Mesendoderm (in vitro differentiated cells): ENCODE data around the gene PANK2. TPM values are rescaled to one million over a fixed set of nuclear protein-coding genes. Genes with fewer than 3 reads are reported as not detected.
"Not testable (repeated sequence)": the region's sequence is repeated elsewhere in the genome, so short reads cannot be mapped to it uniquely, and the experiment has no call there.

Experiments used
- DNase-seq: peaks from one replicate; pipeline ENCODE4 v3.0.0; 2013
- H2AK5ac ChIP-seq: 2 replicates; pipeline ENCODE4 v1.6.1; 2013; ENCODE audit warnings: low read length, inconsistent platforms
- H2BK120ac ChIP-seq: 2 replicates; pipeline ENCODE4 v1.6.1; 2013; ENCODE audit warnings: low read depth, mild to moderate bottlenecking, low read length, moderate library complexity, mixed read lengths
- H2BK15ac ChIP-seq: replicated peaks from 2 replicates; pipeline ENCODE4 v1.6.1; 2013; ENCODE audit warnings: low read depth, mild to moderate bottlenecking, moderate library complexity
- H2BK5ac ChIP-seq: 2 replicates; pipeline ENCODE4 v1.6.1; 2013; ENCODE audit warnings: low read length, inconsistent platforms
- H3K18ac ChIP-seq: 2 replicates; pipeline ENCODE4 v1.6.1; 2013; ENCODE audit warnings: mild to moderate bottlenecking, low read length, mixed read lengths
- H3K23ac ChIP-seq: one replicate; pipeline ENCODE4 v1.6.1; 2013; ENCODE audit warnings: low read length
- H3K27ac ChIP-seq: 2 replicates; pipeline ENCODE4 v1.5.1; 2013; ENCODE audit warnings: low read depth, mild to moderate bottlenecking, inconsistent platforms, low read length, moderate library complexity
- H3K27me3 ChIP-seq: 2 replicates; pipeline ENCODE4 v1.6.1; 2013; ENCODE audit warnings: low read length, control low read depth, mild to moderate bottlenecking, inconsistent platforms; ENCODE audit not compliant: insufficient read depth, poor library complexity
- H3K36me3 ChIP-seq: 2 replicates; pipeline ENCODE4 v1.6.1; 2013; ENCODE audit warnings: low read length, inconsistent platforms; ENCODE audit not compliant: control insufficient read depth, insufficient read depth
- H3K4ac ChIP-seq: one replicate; pipeline ENCODE4 v1.6.1; 2013; ENCODE audit warnings: low read depth, mild to moderate bottlenecking, low read length, moderate library complexity
- H3K4me1 ChIP-seq: 2 replicates; pipeline ENCODE4 v1.6.1; 2013; ENCODE audit warnings: low read depth, low read length, inconsistent platforms; ENCODE audit not compliant: control insufficient read depth
- H3K4me2 ChIP-seq: 2 replicates; pipeline ENCODE4 v1.6.1; 2013; ENCODE audit warnings: low read length
- H3K4me3 ChIP-seq: 2 replicates; pipeline ENCODE4 v1.5.1; 2013; ENCODE audit warnings: mild to moderate bottlenecking, low read length
- H3K56ac ChIP-seq: one replicate; pipeline ENCODE4 v1.6.1; 2013; ENCODE audit warnings: low read length
- H3K79me1 ChIP-seq: 2 replicates; pipeline ENCODE4 v1.6.1; 2013; ENCODE audit warnings: low read length, inconsistent platforms
- H3K79me2 ChIP-seq: 2 replicates; pipeline ENCODE4 v1.6.1; 2013; ENCODE audit warnings: mild to moderate bottlenecking, low read length; ENCODE audit not compliant: control insufficient read depth, insufficient read depth
- H3K9ac ChIP-seq: 2 replicates; pipeline ENCODE4 v1.6.1; 2013; ENCODE audit warnings: low read length, inconsistent platforms
- H4K5ac ChIP-seq: one replicate; pipeline ENCODE4 v1.6.1; 2013; ENCODE audit warnings: low read length
- H4K8ac ChIP-seq: one replicate; pipeline ENCODE4 v1.6.1; 2013; ENCODE audit warnings: low read depth, mild to moderate bottlenecking, control low read depth, low read length, moderate library complexity
- WGBS: extraction: QIAGEN DNeasy Blood & Tissue Kit; methylation state at CpG from one replicate; pipeline ENCODE4 v1.1.7; 2013; ENCODE audit warnings: low lambda C conversion rate, missing lambda C conversion rate; ENCODE audit not compliant: insufficient coverage; ENCODE audit errors: extremely low coverage; 5-methylcytosine and 5-hydroxymethylcytosine counted together
- polyA plus RNA-seq, 2 experiments: library from polyadenylated mRNA; stranded (reverse); fragments of 200-250 nt; gene quantifications; one replicate each; pipeline ENCODE4 v1.2.3, GENCODE V29; 2013

The PANK2 gene
- 24.8 TPM for polyA plus RNA-seq (2013, experiment 1 of 2)
- polyA plus RNA-seq (2013, experiment 2 of 2), result 25.0 TPM

DNA sequence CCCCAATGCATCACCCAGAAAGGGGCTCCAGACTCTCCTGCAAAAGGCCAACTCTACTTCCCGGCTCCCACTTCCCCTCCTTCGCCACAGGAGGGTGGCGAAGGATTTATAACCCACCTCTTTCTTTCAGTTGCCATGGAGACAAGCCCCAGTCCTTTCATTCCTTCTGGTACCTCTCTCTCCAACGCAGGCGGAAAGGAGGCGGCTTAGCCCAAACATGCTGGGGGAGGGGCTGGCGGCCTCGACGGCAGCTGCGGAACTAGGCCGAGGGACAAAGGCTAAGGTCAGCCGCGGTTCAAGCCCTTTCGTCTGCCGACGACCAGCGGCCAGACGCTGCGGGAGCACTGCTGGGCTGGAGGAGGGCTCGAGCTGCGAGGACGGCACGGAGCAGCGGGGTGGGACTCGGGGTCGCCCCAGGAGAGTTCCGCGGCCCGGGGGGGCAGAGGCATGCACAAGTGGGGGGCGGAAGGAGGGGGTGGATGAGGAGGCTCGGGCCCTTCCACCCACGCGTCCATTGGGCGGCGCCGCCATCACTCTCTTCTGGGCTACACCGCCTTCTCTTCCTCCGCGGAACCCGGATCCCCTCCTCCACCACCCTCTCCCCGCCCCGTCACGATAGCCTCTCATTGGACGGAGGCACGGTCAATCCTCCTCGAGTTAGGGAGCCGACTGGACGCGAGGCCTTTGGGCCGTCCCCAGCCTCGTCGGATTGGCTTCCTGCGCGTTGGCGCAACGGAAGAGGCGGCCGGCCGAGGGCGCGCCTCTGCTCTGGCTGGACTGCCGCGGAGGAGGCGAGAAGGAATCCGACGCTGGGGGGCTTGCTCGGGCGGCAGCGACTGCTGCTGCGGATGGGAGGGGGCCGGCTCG, at the start of gene PANK2:
PANK2 (plus strand) TSS at position 766 of the 867 bp plus-strand sequence.
- H3K23ac ChIP-seq, result peak within 1 kb of the TSS; percentile 97
- peak within 1 kb of the TSS; percentile 98 for H3K4ac ChIP-seq
- peak within 1 kb of the TSS; percentile 6 for H4K8ac ChIP-seq
- H3K18ac ChIP-seq, result peak within 1 kb of the TSS; percentile 98
- H4K5ac ChIP-seq, result no peak within 1 kb of the TSS
- DNase-seq, result peak; percentile 100
- H3K27ac ChIP-seq, result peak within 1 kb of the TSS; percentile 97
- no peak within 1 kb of the TSS for H2BK15ac ChIP-seq
- H3K4me3 ChIP-seq, result peak within 1 kb of the TSS; percentile 95
- H3K4me2 ChIP-seq, result peak within 1 kb of the TSS; percentile 81
- H3K27me3 ChIP-seq, result no peaks in the 10 kb centered on the region
- H3K79me1 ChIP-seq, result peaks cover 8% of the 10 kb centered on the region
- H3K36me3 ChIP-seq, result peaks cover 1% of the 10 kb centered on the region
- H3K9ac ChIP-seq, result peak within 1 kb of the TSS; percentile 99
- H3K56ac ChIP-seq, result peak within 1 kb of the TSS; percentile 100
- peaks cover 54% of the 10 kb centered on the region for H3K79me2 ChIP-seq
- H2BK120ac ChIP-seq, result peak within 1 kb of the TSS; percentile 31
- WGBS, result no CpG with 5 or more reads among the region's 72 CpGs
- H2AK5ac ChIP-seq, result peak within 1 kb of the TSS; percentile 90
- H2BK5ac ChIP-seq, result peak within 1 kb of the TSS; percentile 99
- H3K4me1 ChIP-seq, result peaks cover 10% of the 10 kb centered on the region

DNA sequence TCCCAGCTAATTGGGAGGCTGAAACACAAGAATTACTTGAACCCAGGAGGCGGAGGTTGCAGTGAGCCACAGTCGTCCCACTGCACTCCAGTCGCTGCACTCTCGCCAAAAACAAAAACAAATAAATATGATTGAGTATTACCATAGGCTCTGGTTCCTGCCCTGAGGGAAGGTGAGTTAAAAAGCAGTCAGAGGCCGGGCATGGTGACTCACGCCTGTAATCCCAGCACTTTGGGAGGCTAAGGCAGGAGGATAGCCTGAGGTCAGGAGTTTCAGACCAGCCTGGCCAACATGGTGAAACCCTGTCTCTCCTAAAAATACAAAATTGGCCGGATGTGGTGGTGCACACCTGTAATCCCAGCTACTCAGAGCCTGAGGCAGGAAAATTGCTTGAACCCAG, 49.0 kb upstream of the PANK2 start:
- not testable (repeated sequence) for H3K4me2 ChIP-seq, H4K5ac ChIP-seq, H2AK5ac ChIP-seq, H3K23ac ChIP-seq, H3K4me3 ChIP-seq, H3K4ac ChIP-seq, H3K79me1 ChIP-seq, H3K56ac ChIP-seq, H3K9ac ChIP-seq, H4K8ac ChIP-seq, H2BK15ac ChIP-seq, H3K36me3 ChIP-seq, H3K18ac ChIP-seq, H3K4me1 ChIP-seq, DNase-seq, H3K79me2 ChIP-seq, H2BK5ac ChIP-seq, H3K27ac ChIP-seq, H3K27me3 ChIP-seq, H2BK120ac ChIP-seq
- WGBS, result no CpG with 5 or more reads among the region's 7 CpGs

DNA sequence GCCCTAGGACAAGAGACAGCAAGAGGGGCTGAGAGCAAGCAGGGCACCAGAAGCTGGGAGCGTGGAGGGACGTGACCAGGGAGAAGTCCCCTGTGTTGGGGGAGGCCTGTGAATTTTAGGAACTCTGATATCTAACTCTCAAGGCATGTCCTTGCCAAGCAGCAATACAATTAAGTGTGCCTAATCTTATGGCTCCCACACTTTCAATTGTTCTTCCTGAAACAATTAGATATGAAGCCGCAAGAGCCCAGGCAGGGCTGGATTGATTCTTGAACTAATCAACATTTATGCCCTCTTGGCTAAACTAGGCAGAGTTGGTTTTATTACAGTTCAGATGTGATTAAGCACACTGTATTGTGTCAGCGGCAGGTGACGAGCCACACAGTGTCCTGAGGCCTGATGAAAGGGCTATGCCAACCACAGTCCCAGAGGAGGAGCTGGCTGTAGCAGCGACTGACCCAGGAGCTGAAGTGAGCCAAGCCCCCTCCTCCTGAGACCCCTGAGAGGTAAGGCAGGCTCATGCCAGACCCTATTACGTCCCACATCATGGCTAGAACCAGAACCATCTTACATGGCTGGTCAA, 46.7 kb upstream of the PANK2 start:
- Histone ChIP-seq H2AK5ac (no peak overlapping the region), H2BK15ac (no peak overlapping the region), H3K4me3 (no peak overlapping the region), H4K5ac (no peak overlapping the region), H3K4me1 (peaks cover 2% of the 10 kb centered on the region), H3K4me2 (no peak overlapping the region), H4K8ac (no peak overlapping the region), H3K27ac (no peak overlapping the region), H3K79me2 (no peaks in the 10 kb centered on the region), H3K36me3 (no peaks in the 10 kb centered on the region), H3K23ac (no peak overlapping the region), H3K56ac (peak overlapping the region; percentile 58), H2BK120ac (no peak overlapping the region), H3K18ac (no peak overlapping the region), H3K9ac (no peak overlapping the region), H3K79me1 (peaks cover 2% of the 10 kb centered on the region), H3K4ac (no peak overlapping the region), H3K27me3 (no peaks in the 10 kb centered on the region), H2BK5ac (no peak overlapping the region)
- WGBS, result no CpG with 5 or more reads among the region's 7 CpGs
- DNase-seq, result peak; percentile 37

DNA sequence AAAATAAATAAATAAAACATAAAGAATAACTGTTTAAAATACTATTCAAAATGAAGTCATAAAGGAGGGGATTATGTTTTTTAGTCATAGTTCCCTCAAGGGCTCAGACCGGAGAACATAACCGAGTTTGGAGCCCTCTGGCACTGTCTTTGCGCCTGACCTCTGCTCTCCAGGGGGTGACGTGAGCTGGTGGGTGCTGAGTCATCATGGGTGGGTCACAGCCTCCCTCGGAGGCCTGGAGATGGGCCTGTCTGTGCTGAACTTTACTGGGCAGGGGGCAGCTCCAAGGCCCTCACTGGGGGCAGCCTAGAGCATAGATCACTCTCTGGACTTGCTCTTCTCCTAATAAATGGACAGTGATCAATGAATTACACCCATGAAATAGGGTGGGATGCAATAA, 45.7 kb upstream of the PANK2 start:
- H3K36me3 ChIP-seq, result no peaks in the 10 kb centered on the region
- no peak overlapping the region for H4K5ac ChIP-seq
- H3K27me3 ChIP-seq, result no peaks in the 10 kb centered on the region
- no peak overlapping the region for H2AK5ac ChIP-seq
- H4K8ac ChIP-seq, result no peak overlapping the region
- no peak overlapping the region for H3K23ac ChIP-seq
- H3K79me1 ChIP-seq, result peaks cover 7% of the 10 kb centered on the region
- no peak overlapping the region for H2BK5ac ChIP-seq
- no peak for DNase-seq
- no peak overlapping the region for H3K9ac ChIP-seq
- H3K18ac ChIP-seq, result no peak overlapping the region
- H2BK15ac ChIP-seq, result no peak overlapping the region
- no peak overlapping the region for H3K27ac ChIP-seq
- WGBS, result no CpG with 5 or more reads among the region's 5 CpGs
- no peak overlapping the region for H3K4ac ChIP-seq
- no peak overlapping the region for H3K56ac ChIP-seq
- no peak overlapping the region for H3K4me2 ChIP-seq
- peaks cover 4% of the 10 kb centered on the region for H3K4me1 ChIP-seq
- H3K4me3 ChIP-seq, result no peak overlapping the region
- H2BK120ac ChIP-seq, result no peak overlapping the region
- H3K79me2 ChIP-seq, result peaks cover 3% of the 10 kb centered on the region

DNA sequence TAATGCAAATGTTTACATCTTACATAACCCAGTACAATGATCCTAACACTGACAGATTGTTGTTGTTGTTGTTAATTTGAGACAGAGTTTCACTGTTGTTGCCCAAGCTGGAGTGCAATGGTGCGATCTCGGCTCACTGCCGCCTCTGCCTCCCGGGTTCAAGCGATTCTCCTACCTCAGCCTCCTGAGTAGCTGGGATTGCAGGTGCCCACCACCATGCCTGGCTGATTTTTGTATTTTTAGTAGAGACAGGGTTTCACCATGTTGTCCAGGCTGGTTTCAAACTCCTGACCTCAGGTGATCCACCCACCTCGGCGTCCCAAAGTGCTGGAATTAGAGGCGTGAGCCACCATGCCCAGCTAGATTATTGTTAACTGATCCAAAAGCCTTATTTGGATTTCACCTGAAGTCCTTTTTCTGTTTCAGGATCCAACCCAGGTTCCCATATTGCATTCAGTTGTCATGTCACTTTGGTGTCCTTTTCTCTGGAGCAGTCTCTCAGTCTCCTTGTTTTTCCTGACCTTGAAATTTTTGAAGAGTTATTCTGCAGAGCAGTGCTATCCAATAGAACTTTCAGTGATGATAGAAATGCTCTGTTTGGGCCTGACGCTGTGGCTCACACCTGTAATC, 45.1 kb upstream of the PANK2 start:
- H3K18ac ChIP-seq, H3K36me3 ChIP-seq, H2BK15ac ChIP-seq, H3K79me2 ChIP-seq, H3K4me1 ChIP-seq, H3K56ac ChIP-seq, H3K79me1 ChIP-seq, H3K4ac ChIP-seq, DNase-seq, H3K4me3 ChIP-seq, H3K4me2 ChIP-seq, H2BK5ac ChIP-seq, H2AK5ac ChIP-seq, H4K5ac ChIP-seq, H4K8ac ChIP-seq, H3K27ac ChIP-seq, H3K27me3 ChIP-seq, H3K23ac ChIP-seq, H2BK120ac ChIP-seq, H3K9ac ChIP-seq: not testable (repeated sequence)
- no CpG with 5 or more reads among the region's 9 CpGs for WGBS
